NB4 (cell line): ENCODE results near the gene NAT14.

Experiments used
- TF ChIP-seq, protein P1 (sequence below): IDR thresholded peaks from one replicate; pipeline ENCODE4 v1.5.1; 2012; ENCODE audit warnings: low read depth, low read length
- TF ChIP-seq, protein P2 (sequence below): IDR thresholded peaks from 2 replicates; pipeline ENCODE4 v1.6.1; 2011; ENCODE audit warnings: low read depth, low read length

- TF ChIP-seq, protein P1, sequence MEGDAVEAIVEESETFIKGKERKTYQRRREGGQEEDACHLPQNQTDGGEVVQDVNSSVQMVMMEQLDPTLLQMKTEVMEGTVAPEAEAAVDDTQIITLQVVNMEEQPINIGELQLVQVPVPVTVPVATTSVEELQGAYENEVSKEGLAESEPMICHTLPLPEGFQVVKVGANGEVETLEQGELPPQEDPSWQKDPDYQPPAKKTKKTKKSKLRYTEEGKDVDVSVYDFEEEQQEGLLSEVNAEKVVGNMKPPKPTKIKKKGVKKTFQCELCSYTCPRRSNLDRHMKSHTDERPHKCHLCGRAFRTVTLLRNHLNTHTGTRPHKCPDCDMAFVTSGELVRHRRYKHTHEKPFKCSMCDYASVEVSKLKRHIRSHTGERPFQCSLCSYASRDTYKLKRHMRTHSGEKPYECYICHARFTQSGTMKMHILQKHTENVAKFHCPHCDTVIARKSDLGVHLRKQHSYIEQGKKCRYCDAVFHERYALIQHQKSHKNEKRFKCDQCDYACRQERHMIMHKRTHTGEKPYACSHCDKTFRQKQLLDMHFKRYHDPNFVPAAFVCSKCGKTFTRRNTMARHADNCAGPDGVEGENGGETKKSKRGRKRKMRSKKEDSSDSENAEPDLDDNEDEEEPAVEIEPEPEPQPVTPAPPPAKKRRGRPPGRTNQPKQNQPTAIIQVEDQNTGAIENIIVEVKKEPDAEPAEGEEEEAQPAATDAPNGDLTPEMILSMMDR: no peak
- TF ChIP-seq, protein P2, sequence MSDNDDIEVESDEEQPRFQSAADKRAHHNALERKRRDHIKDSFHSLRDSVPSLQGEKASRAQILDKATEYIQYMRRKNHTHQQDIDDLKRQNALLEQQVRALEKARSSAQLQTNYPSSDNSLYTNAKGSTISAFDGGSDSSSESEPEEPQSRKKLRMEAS: no peak
These were observed 32.8 kb upstream of the NAT14 start for GRCh38 chr19:55451965-55452748.
